K562 (cell line): Measurements from ENCODE around the gene NTNG1. TPM values are rescaled to one million over a fixed set of nuclear protein-coding genes. Genes with fewer than 3 reads are reported as not detected.

Source experiments
- ATAC-seq: fragments of 200-7000 bp; cut with Tn5 transposase; 3 replicates; pipeline ENCODE4 v1.9.1; 2020; ENCODE audit warnings: moderate library complexity
- BruUV-seq: library from RNA; stranded (reverse); fragments of 400-500 nt; replicated peaks from 2 replicates; lab custom pipeline; 2021; lab: Mats Ljungman, UMichigan
- CTCF ChIA-PET: fragments of 300-600 bp; formaldehyde crosslinking; extraction: SDS; loops from one replicate; lab custom pipeline; 2021; ENCODE audit warnings: low intra/inter-chr PET ratio; lab: Yijun Ruan, JAX
- POLR2A ChIA-PET: fragments of 300-600, 350-650 bp; sonication (Branson Sonifier 250); formaldehyde crosslinking; extraction: SDS; loops from one replicate; lab custom pipeline; 2021; ENCODE audit warnings: antibody characterized with exemption, inconsistent platforms; lab: Yijun Ruan, JAX
- DNase-seq, 4 experiments: peaks; one replicate each; pipeline versions ENCODE4 v3.0.0 to v3.0.0-alpha.2; 2011 to 2018; ENCODE audit warnings: low spot score in 3 of 4, mixed read lengths in 3 of 4; ENCODE audit errors: extremely low read depth in 1 of 4
- FAIRE-seq: peaks from 2 replicates; lab custom pipeline; 2011; peaks lifted over from hg19 to GRCh38; lab: Jason Lieb, UNC
- H2AFZ ChIP-seq: 2 replicates; pipeline ENCODE4 v1.6.0; 2011; ENCODE audit warnings: low read depth, low read length, control low read depth, inconsistent platforms
- H3K27ac ChIP-seq: fragments of 200-600 bp; 3 replicates; pipeline ENCODE4 v1.8.0; 2011; ENCODE audit warnings: low read depth, mild to moderate bottlenecking, control low read depth, inconsistent platforms, low read length, moderate library complexity, mixed read lengths; ENCODE audit errors: extremely low read depth
- H3K27me3 ChIP-seq, 2 experiments: fragments of 300-600 bp in 1 of 2; 2 replicates in 1 of 2; 3 replicates in 1 of 2; pipeline versions ENCODE4 v1.6.0 to v1.8.0; 2011; ENCODE audit warnings: inconsistent platforms in 2 of 2, low read length in 2 of 2, mild to moderate bottlenecking in 1 of 2, mixed read lengths in 1 of 2, moderate library complexity in 1 of 2; ENCODE audit not compliant: control insufficient read depth in 2 of 2, insufficient read depth in 2 of 2
- H3K36me3 ChIP-seq: fragments of 300-600 bp; 3 replicates; pipeline ENCODE4 v1.8.0; 2011; ENCODE audit warnings: mild to moderate bottlenecking, low read length, inconsistent platforms; ENCODE audit not compliant: control insufficient read depth, insufficient read depth
- H3K4me1 ChIP-seq, 2 experiments: fragments of 200-600 bp in 1 of 2; replicated peaks in 1 of 2; 2 replicates in 1 of 2; 3 replicates in 1 of 2; pipeline versions ENCODE4 v1.5.1 to v1.8.0; 2011; ENCODE audit warnings: inconsistent platforms in 2 of 2, low read length in 2 of 2, mild to moderate bottlenecking in 1 of 2, mixed read lengths in 1 of 2, moderate library complexity in 1 of 2; ENCODE audit not compliant: control insufficient read depth in 2 of 2, insufficient read depth in 2 of 2
- H3K4me2 ChIP-seq: 2 replicates; pipeline ENCODE4 v1.6.1; 2011; ENCODE audit warnings: low read length, control low read depth, inconsistent platforms, mixed read lengths; ENCODE audit not compliant: insufficient read depth
- H3K4me3 ChIP-seq: fragments of 200-600 bp; sonication (generic), shearing (Covaris generic); 2 replicates; pipeline ENCODE4 v1.5.1; 2016; ENCODE audit warnings: control low read depth, inconsistent platforms
- H3K79me2 ChIP-seq: fragments of 200-600 bp; 3 replicates; pipeline ENCODE4 v1.8.0; 2011; ENCODE audit warnings: low read length, inconsistent platforms; ENCODE audit not compliant: control insufficient read depth, insufficient read depth
- H3K9ac ChIP-seq, 2 experiments: 2 replicates each; pipeline versions ENCODE4 v1.6.0 to v1.6.1; 2011; ENCODE audit warnings: low read depth in 2 of 2, low read length in 2 of 2, control low read depth in 1 of 2, inconsistent platforms in 1 of 2, mild to moderate bottlenecking in 1 of 2, mixed read lengths in 1 of 2; ENCODE audit not compliant: insufficient read depth in 1 of 2
- H3K9me1 ChIP-seq: one replicate; pipeline ENCODE4 v1.6.0; 2011; ENCODE audit warnings: inconsistent platforms, mild to moderate bottlenecking, low read length, moderate library complexity; ENCODE audit not compliant: control insufficient read depth, insufficient read depth
- H3K9me3 ChIP-seq: replicated peaks from 2 replicates; pipeline ENCODE4 v1.5.1; 2011; ENCODE audit warnings: low read depth, low read length, inconsistent platforms; ENCODE audit not compliant: control insufficient read depth, insufficient read depth
- H4K20me1 ChIP-seq: replicated peaks from 2 replicates; pipeline ENCODE4 v1.6.1; 2011; ENCODE audit warnings: low read length, inconsistent platforms, mixed read lengths; ENCODE audit not compliant: control insufficient read depth, insufficient read depth
- CREBBP ChIP-seq: IDR thresholded peaks from one replicate; pipeline ENCODE4 v1.6.1; 2012; ENCODE audit warnings: low read depth, mild to moderate bottlenecking, control low read depth, inconsistent platforms, low read length
- DMBX1 ChIP-seq: fragments of 250-450 bp; sonication (Bioruptor Pico); IDR thresholded peaks from 2 replicates; pipeline ENCODE4 v1.8.0; 2022; ENCODE audit warnings: inconsistent platforms, mild to moderate bottlenecking, moderate library complexity, borderline replicate concordance
- EWSR1 ChIP-seq: fragments of 450-650 bp; IDR thresholded peaks from 2 replicates; pipeline ENCODE4 v1.6.1; 2018; ENCODE audit warnings: borderline replicate concordance, mild to moderate bottlenecking, low read depth, moderate library complexity; ENCODE audit not compliant: partially characterized antibody
- MYNN ChIP-seq, 2 experiments: sonication (generic); formaldehyde crosslinking in 1 of 2; IDR thresholded peaks; 2 replicates each; pipeline versions ENCODE4 v1.5.0 to v1.6.1; 2016 to 2020; ENCODE audit warnings: antibody characterized with exemption in 1 of 2, missing genetic modification reagents in 1 of 2
- TAL1 ChIP-seq: fragments of 450-650 bp; IDR thresholded peaks from 2 replicates; pipeline ENCODE4 v1.6.1; 2016; ENCODE audit warnings: mild to moderate bottlenecking
- TEAD2 ChIP-seq: fragments of 450-650 bp; IDR thresholded peaks from 2 replicates; pipeline ENCODE4 v1.6.1; 2016; ENCODE audit warnings: missing genetic modification characterization, control low read depth, missing compliant biosample characterization
- TEAD4 ChIP-seq, 2 experiments: sonication (generic) in 1 of 2; formaldehyde crosslinking in 1 of 2; IDR thresholded peaks; 2 replicates each; pipeline versions ENCODE4 v1.6.1 to v1.8.0; 2012 to 2022; ENCODE audit warnings: borderline replicate concordance in 1 of 2, inconsistent platforms in 1 of 2, low read length in 1 of 2, mild to moderate bottlenecking in 1 of 2, missing genetic modification reagents in 1 of 2
- ZNF124 ChIP-seq: sonication (generic); formaldehyde crosslinking; IDR thresholded peaks from 2 replicates; pipeline ENCODE4 v1.8.1; 2022; ENCODE audit warnings: missing genetic modification reagents
- WGBS: fragments of 100-300 bp; shearing (Covaris generic); methylation state at CpG from one replicate; pipeline ENCODE4 v1.1.6; 2016; ENCODE audit warnings: low coverage, mixed read lengths; ENCODE audit not compliant: insufficient coverage; ENCODE audit errors: missing lambda C conversion rate; 5-methylcytosine and 5-hydroxymethylcytosine counted together
- in situ Hi-C: fragments of 300-500 bp; cut with MboI; formaldehyde crosslinking; loops from 4 replicates; pipeline ENCODE4 v1.15.0; 2018; ENCODE audit warnings: inconsistent platforms, mixed read lengths
- intact Hi-C: fragments of 100-400 bp; cut with micrococcal nuclease; formaldehyde crosslinking; loops from 2 replicates; pipeline ENCODE4 v1.14.2; 2022
- polyA plus RNA-seq, 8 experiments: library from polyadenylated mRNA; depleted of rRNA in 4 of 8; stranded (reverse) in 5 of 8; unstranded in 3 of 8; fragments of >200 nt; fragmentation: Nextera tagmentation in 2 of 8; fragmentation: Illumina TruSeq in 1 of 8; extraction: Ambion mirVana in 2 of 8; extraction: Trizol in 1 of 8; gene quantifications; 2 replicates each; pipeline versions ENCODE4 v1.2.1 to v1.2.3, GENCODE V29; 2011 to 2014; ENCODE audit warnings: inconsistent platforms in 1 of 8, missing spikeins in 1 of 8
- total RNA-seq, 7 experiments: library from RNA; depleted of rRNA in 6 of 7; stranded (reverse); fragments of >200 nt in 6 of 7; fragmentation: Illumina TruSeq in 2 of 7; extraction: Trizol in 2 of 7; gene quantifications; 2 replicates each; pipeline versions ENCODE4 v1.2.1 to v1.2.3, GENCODE V29; 2011 to 2021; ENCODE audit warnings: low replicate concordance in 1 of 7

The NTNG1 gene
- total and polyA plus RNA-seq, 9 of the 15 experiments (the other 6 are each of a cell fraction or from before 2014, with no cell fraction given) = not detected

- intact Hi-C loops = no loop called here
- no peak overlapping the region for H3K4me3 ChIP-seq
- no peak overlapping the region for H3K9ac ChIP-seq
- 0% methylated on average over 1 of the region's 1 CpG for WGBS
- no peak overlapping the region for H3K4me2 ChIP-seq
- H4K20me1 ChIP-seq = no peaks in the 10 kb centered on the region
- H3K9me1 ChIP-seq = no peaks in the 10 kb centered on the region
- H3K9me3 ChIP-seq = peaks cover 2% of the 10 kb centered on the region; the same call in 1 of the 2 replicates
- in situ Hi-C loops = no loop called here
- no peaks in the 10 kb centered on the region for H3K79me2 ChIP-seq
- ChIA-PET CTCF (no interaction called here), POLR2A (no interaction called here)
- no peak for DNase-seq
- no peak overlapping the region for H3K27ac ChIP-seq
- H2AFZ ChIP-seq = no peak overlapping the region
- ATAC-seq = no peak
- H3K36me3 ChIP-seq = no peaks in the 10 kb centered on the region
- no peak for FAIRE-seq
- no peaks in the 10 kb centered on the region for H3K4me1 ChIP-seq
- H3K27me3 ChIP-seq = no peaks in the 10 kb centered on the region
- no peak for TF ChIP-seq CREBBP
- TF ChIP-seq TAL1 = no peak
- TF ChIP-seq TEAD4 (IDR thresholded peaks at IDR 0.05; ENCODE audit: low read length) = no peak
- TF ChIP-seq TEAD4 (CRISPR knock-in tag; IDR thresholded peaks at IDR 0.05; ENCODE audit: borderline replicate concordance) = no peak
- no peak for TF ChIP-seq DMBX1 (CRISPR knock-in tag)
- no peak for TF ChIP-seq EWSR1
- TF ChIP-seq MYNN (IDR thresholded peaks at IDR 0.05) = no peak
- TF ChIP-seq MYNN (CRISPR knock-in tag; IDR thresholded peaks at IDR 0.05) = no peak
- no peak for TF ChIP-seq ZNF124 (CRISPR knock-in tag)
- TF ChIP-seq TEAD2 = no peak
- BruUV-seq = no TSS peak
These were observed 156.8 kb downstream of the NTNG1 start for GRCh38 chr1:107297681-107298080.
